Colonic mucosa (tissue), 4 donors: ENCODE results near the gene EFHC1. TPM values are rescaled to one million over a fixed set of nuclear protein-coding genes. Genes with fewer than 3 reads are reported as not detected.
"Not testable (repeated sequence)": the region's sequence is repeated elsewhere in the genome, so short reads cannot be mapped to it uniquely, and the experiment has no call there.

Experiments used
- DNase-seq: peaks from one replicate; pipeline ENCODE4 v3.0.0-alpha.2; 2020
- H3K27ac ChIP-seq: fragments of 200-600 bp; one replicate; pipeline ENCODE4 v1.8.0; 2021
- H3K27me3 ChIP-seq: fragments of 200-600 bp; one replicate; pipeline ENCODE4 v1.8.0; 2021
- H3K36me3 ChIP-seq: fragments of 200-600 bp; one replicate; pipeline ENCODE4 v1.8.0; 2021
- H3K4me1 ChIP-seq: fragments of 200-600 bp; one replicate; pipeline ENCODE4 v1.8.0; 2021; ENCODE audit warnings: mild to moderate bottlenecking
- H3K4me3 ChIP-seq: fragments of 200-600 bp; one replicate; pipeline ENCODE4 v1.8.0; 2021
- H3K9ac ChIP-seq, 2 donors: one replicate each; pipeline ENCODE4 v1.7.0; 2013; ENCODE audit warnings: control low read depth in 2 of 2, low read depth in 2 of 2, low read length in 2 of 2
- H3K9me3 ChIP-seq: fragments of 200-600 bp; one replicate; pipeline ENCODE4 v1.8.0; 2021
- intact Hi-C: fragments of 100-400 bp; cut with DNase I; formaldehyde crosslinking; loops from one replicate; pipeline ENCODE4 v1.14.1; 2022
- total RNA-seq, 2 donors: library from RNA; stranded (reverse); fragmentation: NEBNext Ultra II Directional in 1 of 2; extraction: Animal tissue kit (Norgen Biotek cat#: 25700) in 1 of 2; gene quantifications; one replicate each; pipeline ENCODE4 v1.2.1, GENCODE V29; 2021
- TF ChIP-seq, protein P1 (sequence below): fragments of 200-600 bp; IDR thresholded peaks from one replicate; pipeline ENCODE4 v1.8.0; 2022; ENCODE audit warnings: antibody characterized with exemption, mild to moderate bottlenecking
- donor health status: healthy.
- donor health status: DM: no; HTN: no; CAD: no.
- donor health status: DM: no; HTN: no; CAD: no.

Gene EFHC1
- total RNA-seq, 2 donors from 2014 or later = 6.2 to 9.5 TPM

DNA sequence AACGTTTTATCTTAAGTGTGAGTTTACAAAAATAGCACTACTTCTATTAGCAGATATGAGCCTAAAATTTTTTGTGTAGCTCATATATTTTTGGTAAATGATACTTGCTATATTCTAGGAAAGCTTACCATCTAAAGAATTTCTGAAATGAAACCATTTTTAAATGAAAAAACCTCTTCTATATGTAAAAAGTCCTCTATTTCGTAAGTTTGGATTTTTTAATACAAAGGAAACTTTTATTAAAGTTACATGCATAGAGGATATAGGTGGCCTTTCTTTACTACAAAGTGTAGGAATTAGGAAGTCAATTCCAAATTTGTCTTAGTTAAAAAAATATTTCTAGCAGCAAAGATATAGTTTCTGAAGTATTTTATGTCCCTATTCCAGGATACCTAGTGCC lies 18.8 kb downstream of the EFHC1 start:
- TF ChIP-seq, protein P1, sequence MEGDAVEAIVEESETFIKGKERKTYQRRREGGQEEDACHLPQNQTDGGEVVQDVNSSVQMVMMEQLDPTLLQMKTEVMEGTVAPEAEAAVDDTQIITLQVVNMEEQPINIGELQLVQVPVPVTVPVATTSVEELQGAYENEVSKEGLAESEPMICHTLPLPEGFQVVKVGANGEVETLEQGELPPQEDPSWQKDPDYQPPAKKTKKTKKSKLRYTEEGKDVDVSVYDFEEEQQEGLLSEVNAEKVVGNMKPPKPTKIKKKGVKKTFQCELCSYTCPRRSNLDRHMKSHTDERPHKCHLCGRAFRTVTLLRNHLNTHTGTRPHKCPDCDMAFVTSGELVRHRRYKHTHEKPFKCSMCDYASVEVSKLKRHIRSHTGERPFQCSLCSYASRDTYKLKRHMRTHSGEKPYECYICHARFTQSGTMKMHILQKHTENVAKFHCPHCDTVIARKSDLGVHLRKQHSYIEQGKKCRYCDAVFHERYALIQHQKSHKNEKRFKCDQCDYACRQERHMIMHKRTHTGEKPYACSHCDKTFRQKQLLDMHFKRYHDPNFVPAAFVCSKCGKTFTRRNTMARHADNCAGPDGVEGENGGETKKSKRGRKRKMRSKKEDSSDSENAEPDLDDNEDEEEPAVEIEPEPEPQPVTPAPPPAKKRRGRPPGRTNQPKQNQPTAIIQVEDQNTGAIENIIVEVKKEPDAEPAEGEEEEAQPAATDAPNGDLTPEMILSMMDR = no peak
- H3K4me3 ChIP-seq = no peak overlapping the region
- no peak overlapping the region for H3K9ac ChIP-seq
- H3K27ac ChIP-seq = no peak overlapping the region
- no peak for DNase-seq
- H3K4me1 ChIP-seq = no peaks in the 10 kb centered on the region
- H3K36me3 ChIP-seq = no peaks in the 10 kb centered on the region
- intact Hi-C loops = no loop called here
- H3K9me3 ChIP-seq = no peaks in the 10 kb centered on the region
- no peaks in the 10 kb centered on the region for H3K27me3 ChIP-seq

DNA sequence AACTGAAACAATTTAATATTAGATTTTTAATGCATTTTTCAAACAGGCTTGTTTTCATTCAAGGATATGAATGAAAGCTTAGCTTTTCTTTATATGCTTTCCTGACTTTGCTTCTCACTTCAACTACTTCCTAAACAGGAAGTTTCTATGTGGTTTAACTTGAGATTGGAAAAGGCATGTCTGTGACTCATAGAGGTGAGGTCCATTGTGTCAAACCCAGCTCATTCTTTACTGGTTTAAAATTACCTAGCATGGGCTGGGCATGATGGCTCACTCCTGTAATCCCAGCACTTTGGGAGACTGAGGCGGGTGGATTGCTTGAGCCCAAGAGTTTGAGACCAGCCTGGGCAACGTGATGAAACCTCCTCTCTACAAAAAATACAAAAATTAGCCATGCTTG lies 34.4 kb downstream of the EFHC1 start:
- intact Hi-C loops = no loop called here
- Histone ChIP-seq H3K27me3 (no peaks in the 10 kb centered on the region), H3K9ac (no peak overlapping the region), H3K36me3 (no peaks in the 10 kb centered on the region), H3K4me1 (no peaks in the 10 kb centered on the region), H3K27ac (no peak overlapping the region), H3K9me3 (no peaks in the 10 kb centered on the region), H3K4me3 (no peak overlapping the region)
- no peak for DNase-seq
- TF ChIP-seq, protein P1 = no peak

DNA sequence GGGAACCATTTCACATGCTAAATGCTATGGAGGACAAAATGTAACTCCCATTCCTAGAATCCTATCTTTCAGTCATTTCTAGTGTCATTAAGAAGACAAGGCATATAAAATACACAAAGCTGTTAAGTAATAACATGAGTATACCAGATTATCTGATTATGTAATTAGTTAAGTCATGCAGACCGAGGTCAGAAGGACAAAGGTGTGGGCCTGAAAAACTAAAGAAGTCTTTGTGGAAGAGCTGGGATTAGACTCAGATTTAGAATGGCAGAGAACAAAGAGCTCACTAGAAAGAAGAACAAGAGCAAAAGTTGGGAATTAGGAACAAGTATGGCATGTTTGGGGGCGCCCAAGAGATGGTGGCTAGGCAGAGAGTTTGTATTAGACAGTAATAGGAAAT lies 37.0 kb downstream of the EFHC1 start:
- DNase-seq = no peak
- intact Hi-C loops = no loop called here
- TF ChIP-seq, protein P1 = no peak

DNA sequence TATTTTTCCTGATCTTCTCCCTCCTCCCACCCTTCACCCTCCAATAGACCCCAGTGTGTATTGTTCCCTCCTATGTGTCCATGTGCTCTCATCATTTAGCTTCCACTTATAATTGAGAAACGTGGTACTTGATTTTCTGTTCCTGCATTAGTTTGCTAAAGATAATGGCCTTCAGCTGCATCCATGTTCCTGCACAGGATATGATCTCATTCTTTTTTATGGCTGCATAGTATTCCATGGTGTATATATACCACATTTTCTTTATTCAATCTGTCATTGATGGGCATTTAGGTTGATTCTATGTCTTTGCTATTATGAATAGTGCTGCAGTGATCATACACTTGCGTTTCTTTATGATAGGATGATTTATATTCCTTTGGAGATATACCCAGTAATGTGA lies 41.1 kb downstream of the EFHC1 start:
- H3K4me1 ChIP-seq, H3K9me3 ChIP-seq, H3K36me3 ChIP-seq, intact Hi-C loops, H3K4me3 ChIP-seq, H3K9ac ChIP-seq, H3K27ac ChIP-seq, DNase-seq, H3K27me3 ChIP-seq: not testable (repeated sequence)

More for the DNA sequence above, 37.0 kb downstream of the EFHC1 start:
- Histone ChIP-seq H3K4me1 (no peaks in the 10 kb centered on the region), H3K27me3 (no peaks in the 10 kb centered on the region), H3K36me3 (no peaks in the 10 kb centered on the region), H3K9me3 (no peaks in the 10 kb centered on the region), H3K9ac (no peak overlapping the region), H3K27ac (no peak overlapping the region), H3K4me3 (no peak overlapping the region)

DNA sequence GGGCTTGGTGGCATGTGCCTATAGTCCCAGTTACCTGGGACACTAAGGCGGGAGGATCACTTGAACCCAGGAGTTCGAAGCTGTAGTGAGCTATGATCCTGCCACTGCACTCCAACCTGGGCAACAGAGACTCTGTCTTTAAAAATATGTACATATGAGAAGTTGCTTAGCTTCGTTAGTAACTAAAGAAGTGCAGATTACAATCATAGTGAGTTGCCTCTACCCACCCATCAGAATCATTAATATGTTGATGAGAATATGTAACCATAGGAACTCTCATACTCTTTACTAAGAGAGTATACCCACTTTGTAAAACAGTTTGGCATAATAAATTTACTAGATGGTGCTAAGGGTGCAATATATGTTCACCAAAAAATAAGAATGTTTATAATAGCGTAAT lies 54.0 kb downstream of the EFHC1 start:
- DNase-seq = no peak

DNA sequence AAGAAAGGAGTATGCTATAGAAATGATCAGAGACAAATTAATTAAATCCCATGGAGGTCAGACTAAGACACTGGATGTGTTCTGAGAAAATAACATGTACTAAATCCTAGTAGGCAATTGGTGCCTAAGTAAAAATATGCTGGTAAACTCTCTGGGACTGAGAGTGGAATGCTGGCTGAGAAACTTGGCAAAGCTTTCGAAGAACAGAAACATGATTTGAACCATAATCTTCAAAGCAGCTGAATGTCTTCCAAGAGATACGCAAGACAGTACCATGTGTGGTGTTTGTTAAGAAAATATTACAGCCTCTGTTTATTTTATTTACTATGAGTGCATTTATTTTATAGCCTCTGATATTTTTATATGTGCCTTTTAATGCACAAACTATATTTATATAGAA lies 55.2 kb downstream of the EFHC1 start:
- no peak for DNase-seq
- H3K27me3 ChIP-seq = no peaks in the 10 kb centered on the region
- intact Hi-C loops = no loop called here
- no peak overlapping the region for H3K27ac ChIP-seq
- H3K36me3 ChIP-seq = no peaks in the 10 kb centered on the region
- no peak overlapping the region for H3K9ac ChIP-seq
- H3K4me1 ChIP-seq = no peaks in the 10 kb centered on the region
- no peak overlapping the region for H3K4me3 ChIP-seq
- TF ChIP-seq, protein P1 = no peak
- H3K9me3 ChIP-seq = no peaks in the 10 kb centered on the region

More for the DNA sequence above, 54.0 kb downstream of the EFHC1 start:
- H3K9me3 ChIP-seq = no peaks in the 10 kb centered on the region
- H3K4me3 ChIP-seq = no peak overlapping the region
- no peaks in the 10 kb centered on the region for H3K4me1 ChIP-seq
- no peak overlapping the region for H3K27ac ChIP-seq
- H3K27me3 ChIP-seq = no peaks in the 10 kb centered on the region
- H3K9ac ChIP-seq = no peak overlapping the region
- intact Hi-C loops = no loop called here
- TF ChIP-seq, protein P1 = no peak
- no peaks in the 10 kb centered on the region for H3K36me3 ChIP-seq
